Activated CD4-positive, alpha-beta T cell treated with anti-CD3 and anti-CD28 coated beads, Interleukin-2, Interleukin-4, amounts not matched to agents 100 ng/mL and 50 ng/mL, durations not matched to agents 16 hours and 8 hours (primary cell): ENCODE results near the gene VWA2.
"Not testable (repeated sequence)": the region's sequence is repeated elsewhere in the genome, so short reads cannot be mapped to it uniquely, and the experiment has no call there.

Source experiments
- DNase-seq: peaks from one replicate; pipeline ENCODE4 v3.0.0-alpha.2; 2020; ENCODE audit warnings: low spot score

The VWA2 gene

GRCh38 chr10:114319406-114320248 is 80.6 kb downstream of the VWA2 start:
- DNase-seq, result no peak

GRCh38 chr10:114320249-114321116 is 81.4 kb downstream of the VWA2 start:
- no peak for DNase-seq

- no peak for DNase-seq
These were observed 83.3 kb downstream of the VWA2 start for GRCh38 chr10:114322344-114322743.

GRCh38 chr10:114323023-114323422 is 84.0 kb downstream of the VWA2 start:
- no peak for DNase-seq

- DNase-seq, result no peak
These were observed 87.7 kb downstream of the VWA2 start for GRCh38 chr10:114326795-114327194.

GRCh38 chr10:114327537-114328440 is 88.7 kb downstream of the VWA2 start:
- DNase-seq, result no peak

GRCh38 chr10:114328441-114328812 is 89.4 kb downstream of the VWA2 start:
- DNase-seq, result no peak

GRCh38 chr10:114328874-114329273 is 89.8 kb downstream of the VWA2 start:
- DNase-seq, result no peak

- DNase-seq, result no peak
These were observed 90.7 kb downstream of the VWA2 start for GRCh38 chr10:114329634-114330365.

- DNase-seq, result no peak
These were observed 93.5 kb downstream of the VWA2 start for GRCh38 chr10:114332301-114333192.

GRCh38 chr10:114333441-114333840 is 94.4 kb downstream of the VWA2 start:
- not testable (repeated sequence) for DNase-seq

- DNase-seq, result no peak
These were observed 95.2 kb downstream of the VWA2 start for GRCh38 chr10:114334301-114334700.

GRCh38 chr10:114335614-114336013 is 96.6 kb downstream of the VWA2 start:
- no peak for DNase-seq

GRCh38 chr10:114336823-114337509 is 97.9 kb downstream of the VWA2 start:
- no peak for DNase-seq

GRCh38 chr10:114337510-114338462 is 98.7 kb downstream of the VWA2 start:
- DNase-seq, result peak; percentile 1

- DNase-seq, result no peak
These were observed 101.8 kb downstream of the VWA2 start for GRCh38 chr10:114340816-114341215.
